GM23248 (cell line): ENCODE data around the gene PTPRD. TPM values are rescaled to one million over a fixed set of nuclear protein-coding genes. Genes with fewer than 3 reads are reported as not detected.

Source experiments
- DNase-seq: peaks from one replicate; pipeline ENCODE4 v3.0.0-alpha.2; 2015
- H2AFZ ChIP-seq: fragments of 200-600 bp; sonication (generic); 2 replicates; pipeline ENCODE4 v1.6.1; 2016; ENCODE audit warnings: antibody characterized with exemption
- H3F3A ChIP-seq: fragments of 200-600 bp; sonication (generic); 2 replicates; pipeline ENCODE4 v1.6.1; 2016; ENCODE audit warnings: mild to moderate bottlenecking, antibody characterized with exemption, mixed run types; ENCODE audit not compliant: insufficient read depth
- H3K27ac ChIP-seq: fragments of 200-600 bp; sonication (generic); 2 replicates; pipeline ENCODE4 v1.5.1; 2016; ENCODE audit warnings: mild to moderate bottlenecking
- H3K27me3 ChIP-seq: fragments of 200-600 bp; sonication (generic); replicated peaks from 2 replicates; pipeline ENCODE4 v1.6.1; 2016; ENCODE audit warnings: mild to moderate bottlenecking; ENCODE audit not compliant: insufficient read depth
- H3K36me3 ChIP-seq: fragments of 200-600 bp; sonication (generic); 2 replicates; pipeline ENCODE4 v1.6.1; 2016; ENCODE audit warnings: low read depth, mild to moderate bottlenecking
- H3K4me1 ChIP-seq: fragments of 200-600 bp; sonication (generic); 2 replicates; pipeline ENCODE4 v1.6.1; 2016; ENCODE audit warnings: mild to moderate bottlenecking; ENCODE audit not compliant: insufficient read depth
- H3K4me2 ChIP-seq: fragments of 200-600 bp; sonication (generic); one replicate; pipeline ENCODE4 v1.6.1; 2016; ENCODE audit warnings: mild to moderate bottlenecking; ENCODE audit not compliant: unreplicated experiment
- H3K4me3 ChIP-seq: fragments of 200-600 bp; sonication (generic); 2 replicates; pipeline ENCODE4 v1.5.1; 2016; ENCODE audit warnings: mild to moderate bottlenecking
- H3K79me2 ChIP-seq: fragments of 200-600 bp; sonication (generic); 2 replicates; pipeline ENCODE4 v1.6.1; 2016; ENCODE audit warnings: mild to moderate bottlenecking; ENCODE audit not compliant: insufficient read depth
- H3K9ac ChIP-seq: fragments of 200-600 bp; sonication (generic); 2 replicates; pipeline ENCODE4 v1.6.1; 2016; ENCODE audit warnings: mild to moderate bottlenecking
- H3K9me2 ChIP-seq: fragments of 200-600 bp; sonication (generic); 2 replicates; pipeline ENCODE4 v1.6.1; 2016; ENCODE audit warnings: mixed run types, mild to moderate bottlenecking, moderate library complexity; ENCODE audit not compliant: insufficient read depth
- H3K9me3 ChIP-seq: fragments of 200-600 bp; sonication (generic); one replicate; pipeline ENCODE4 v1.6.1; 2017; ENCODE audit warnings: low read depth
- H4K20me1 ChIP-seq: fragments of 200-600 bp; sonication (generic); 2 replicates; pipeline ENCODE4 v1.6.0; 2016; ENCODE audit not compliant: insufficient read depth
- EZH2 ChIP-seq: fragments of 200-600 bp; sonication (generic); IDR thresholded peaks from 2 replicates; pipeline ENCODE4 v1.6.1; 2018; ENCODE audit warnings: antibody characterized with exemption, mild to moderate bottlenecking; ENCODE audit not compliant: insufficient read depth, poor library complexity, severe bottlenecking
- EZH2phosphoT487 ChIP-seq: fragments of 200-600 bp; sonication (generic); IDR thresholded peaks from 2 replicates; pipeline ENCODE4 v1.6.1; 2018; ENCODE audit warnings: antibody characterized with exemption, moderate library complexity, mild to moderate bottlenecking, low read depth; ENCODE audit not compliant: insufficient read depth
- WGBS, 2 experiments: methylation state at CpG; one replicate each; pipeline ENCODE4 v1.1.6; 2015 to 2017; ENCODE audit warnings: low lambda C conversion rate in 2 of 2, low coverage in 1 of 2; ENCODE audit errors: missing lambda C conversion rate in 2 of 2; 5-methylcytosine and 5-hydroxymethylcytosine counted together
- in situ Hi-C: fragments of 300-500 bp; cut with MboI; formaldehyde crosslinking; loops from 2 replicates; pipeline ENCODE4 v1.15.0; 2020
- polyA plus RNA-seq: library from polyadenylated mRNA; unstranded; fragments of >200 nt; fragmentation: Nextera tagmentation; extraction: Ambion mirVana; gene quantifications from 2 replicates; pipeline ENCODE4 v1.2.1, GENCODE V29; 2016
- total RNA-seq: library from RNA; depleted of rRNA; stranded (reverse); fragments of >200 nt; shearing (Covaris generic); gene quantifications from 2 replicates; pipeline ENCODE4 v1.2.3, GENCODE V29; 2014

Gene PTPRD
- total and polyA plus RNA-seq, 2 experiments from 2014 or later = 0.05 TPM; not detected in 1

DNA sequence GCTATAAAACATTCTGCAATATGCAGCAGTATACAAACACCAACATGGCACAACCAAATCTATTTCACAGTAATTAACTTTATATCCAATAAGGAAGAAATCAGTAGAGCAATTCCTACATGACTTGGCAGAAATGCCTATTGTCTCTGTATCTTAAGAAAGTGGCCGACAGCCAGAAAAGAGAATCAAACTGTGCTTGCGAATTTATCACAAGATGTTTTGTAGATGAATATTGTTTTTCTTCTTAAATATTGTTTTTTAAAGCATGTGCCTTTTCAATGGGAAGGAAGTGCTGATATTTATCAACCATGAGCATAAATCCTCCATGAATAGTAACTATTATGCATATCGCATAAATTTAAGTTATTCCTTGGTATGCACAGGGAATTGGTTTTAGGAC, 2311.5 kb downstream of the PTPRD start:
- no peaks in the 10 kb centered on the region for H3K36me3 ChIP-seq
- in situ Hi-C loops = no loop called here
- H4K20me1 ChIP-seq = no peaks in the 10 kb centered on the region
- no peak overlapping the region for H3K4me3 ChIP-seq
- WGBS, 2 experiments = 55 to 61% methylated on average over 3 of the region's 3 CpGs
- no peak overlapping the region for H3K9ac ChIP-seq
- H3K79me2 ChIP-seq = no peaks in the 10 kb centered on the region
- no peak for DNase-seq
- no peaks in the 10 kb centered on the region for H3K9me3 ChIP-seq
- no peak overlapping the region for H3K27ac ChIP-seq
- H3K4me1 ChIP-seq = no peaks in the 10 kb centered on the region
- no peaks in the 10 kb centered on the region for H3K9me2 ChIP-seq
- no peak overlapping the region for H2AFZ ChIP-seq
- no peaks in the 10 kb centered on the region for H3K27me3 ChIP-seq
- no peaks in the 10 kb centered on the region for H3F3A ChIP-seq
- TF ChIP-seq EZH2 (no peak), EZH2phosphoT487 (no peak)
- H3K4me2 ChIP-seq = no peak overlapping the region

DNA sequence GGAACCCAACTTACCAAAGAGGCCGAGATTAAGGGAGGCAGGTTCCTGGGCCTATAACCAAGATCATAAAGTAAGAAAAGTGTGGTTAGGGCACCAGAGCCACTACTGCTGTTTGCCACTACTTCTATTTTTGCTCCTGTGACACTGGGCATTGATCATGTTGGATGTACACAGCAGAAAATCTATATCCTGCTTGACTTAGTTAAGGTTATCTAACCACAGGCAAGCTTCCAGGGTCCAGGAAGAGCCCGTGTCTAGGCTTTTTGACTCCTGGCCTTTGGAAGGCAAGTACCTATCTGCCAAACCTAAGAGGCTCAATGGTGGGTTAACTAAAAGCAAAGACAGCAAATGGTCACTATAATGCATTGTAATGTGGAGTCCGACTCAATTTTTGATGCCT, 2315.8 kb downstream of the PTPRD start:
- no peaks in the 10 kb centered on the region for H3F3A ChIP-seq
- no peak for DNase-seq
- H3K79me2 ChIP-seq = no peaks in the 10 kb centered on the region
- no peaks in the 10 kb centered on the region for H3K9me3 ChIP-seq
- TF ChIP-seq EZH2 (no peak), EZH2phosphoT487 (no peak)
- no peak overlapping the region for H3K4me3 ChIP-seq
- H3K27me3 ChIP-seq = no peaks in the 10 kb centered on the region
- no peaks in the 10 kb centered on the region for H3K4me1 ChIP-seq
- no peak overlapping the region for H3K4me2 ChIP-seq
- H3K9ac ChIP-seq = no peak overlapping the region
- H2AFZ ChIP-seq = no peak overlapping the region
- no peaks in the 10 kb centered on the region for H3K9me2 ChIP-seq
- H4K20me1 ChIP-seq = no peaks in the 10 kb centered on the region
- WGBS, 2 experiments = 15 to 25% methylated on average over 3 of the region's 3 CpGs
- in situ Hi-C loops = loop anchor here (25.0 kb wide), 1 partner anchor 90 kb away; no protein-coding TSS in a partner anchor
- H3K36me3 ChIP-seq = no peaks in the 10 kb centered on the region
- H3K27ac ChIP-seq = no peak overlapping the region

DNA sequence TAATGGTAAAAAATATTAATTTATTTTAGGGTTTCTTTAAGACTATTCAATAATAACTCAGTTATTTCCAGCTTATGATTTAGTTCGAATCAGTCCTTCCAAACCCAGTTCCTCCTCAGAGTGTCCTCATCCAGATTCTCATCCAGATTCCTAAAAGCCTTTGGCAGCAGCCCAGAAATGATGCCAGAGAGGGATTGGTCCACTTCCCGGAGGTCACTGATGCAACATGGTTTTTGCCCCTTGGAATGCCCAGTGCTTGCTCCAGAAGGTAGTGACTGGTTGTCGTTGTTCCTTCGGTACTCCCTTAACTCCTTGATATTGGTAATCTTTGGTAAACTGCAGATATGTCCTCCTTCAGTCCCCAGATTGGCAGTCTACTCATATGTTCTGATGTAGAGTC, 2320.1 kb downstream of the PTPRD start:
- no peaks in the 10 kb centered on the region for H3F3A ChIP-seq
- no peak for DNase-seq
- no peaks in the 10 kb centered on the region for H3K9me3 ChIP-seq
- H3K9me2 ChIP-seq = no peaks in the 10 kb centered on the region
- no peaks in the 10 kb centered on the region for H3K27me3 ChIP-seq
- H3K9ac ChIP-seq = no peak overlapping the region
- in situ Hi-C loops = loop anchor here (25.0 kb wide), 1 partner anchor 95 kb away; no protein-coding TSS in a partner anchor
- no peak overlapping the region for H2AFZ ChIP-seq
- H3K79me2 ChIP-seq = no peaks in the 10 kb centered on the region
- H3K27ac ChIP-seq = no peak overlapping the region
- H4K20me1 ChIP-seq = no peaks in the 10 kb centered on the region
- no peaks in the 10 kb centered on the region for H3K4me1 ChIP-seq
- H3K4me3 ChIP-seq = no peak overlapping the region
- H3K4me2 ChIP-seq = no peak overlapping the region
- TF ChIP-seq EZH2phosphoT487 = no peak
- no peak for TF ChIP-seq EZH2
- no peaks in the 10 kb centered on the region for H3K36me3 ChIP-seq
- 14 to 16% methylated on average over 4 of the region's 4 CpGs for WGBS, 2 experiments

- H3K9me3 ChIP-seq = no peaks in the 10 kb centered on the region
- no peak overlapping the region for H3K27ac ChIP-seq
- no peaks in the 10 kb centered on the region for H3K27me3 ChIP-seq
- H3K9ac ChIP-seq = no peak overlapping the region
- 11 to 13% methylated on average over 2 of the region's 2 CpGs for WGBS, 2 experiments
- H3K79me2 ChIP-seq = no peaks in the 10 kb centered on the region
- no peaks in the 10 kb centered on the region for H4K20me1 ChIP-seq
- H3K4me3 ChIP-seq = no peak overlapping the region
- no peaks in the 10 kb centered on the region for H3K4me1 ChIP-seq
- no peaks in the 10 kb centered on the region for H3F3A ChIP-seq
- TF ChIP-seq EZH2phosphoT487 = no peak
- TF ChIP-seq EZH2 = no peak
- H3K9me2 ChIP-seq = no peaks in the 10 kb centered on the region
- no peak overlapping the region for H2AFZ ChIP-seq
- no peaks in the 10 kb centered on the region for H3K36me3 ChIP-seq
- DNase-seq = no peak
- no peak overlapping the region for H3K4me2 ChIP-seq
- in situ Hi-C loops = loop anchor here (25.0 kb wide), 1 partner anchor 98 kb away; no protein-coding TSS in a partner anchor
These were observed 2323.1 kb downstream of the PTPRD start for GRCh38 chr9:8289681-8290080.

DNA sequence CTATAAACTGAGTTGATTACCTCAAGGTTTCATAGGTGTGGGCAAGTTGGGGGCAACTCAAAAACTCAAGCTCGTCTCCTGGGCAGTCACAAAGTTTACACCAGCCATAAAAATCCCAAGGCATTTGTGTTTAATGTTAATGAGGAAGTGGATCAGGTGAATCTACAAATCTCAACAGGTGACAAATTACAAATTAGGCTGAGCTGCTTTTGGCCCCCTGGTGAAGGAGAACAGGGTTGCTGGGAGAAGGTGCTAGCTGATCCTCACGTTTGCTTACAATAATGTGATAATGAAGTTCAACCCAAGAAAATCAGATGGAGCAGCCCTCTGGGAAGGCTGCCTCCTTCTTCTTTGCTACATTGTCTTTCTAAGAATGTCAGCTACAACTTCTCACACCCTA, 2324.8 kb downstream of the PTPRD start:
- H3K4me3 ChIP-seq = no peak overlapping the region
- H3K4me2 ChIP-seq = no peak overlapping the region
- WGBS, 2 experiments = 4 to 5% methylated on average over 2 of the region's 2 CpGs
- H3K4me1 ChIP-seq = no peaks in the 10 kb centered on the region
- H3F3A ChIP-seq = no peaks in the 10 kb centered on the region
- H4K20me1 ChIP-seq = no peaks in the 10 kb centered on the region
- H3K9me2 ChIP-seq = no peaks in the 10 kb centered on the region
- in situ Hi-C loops = loop anchor here (25.0 kb wide), 1 partner anchor 99 kb away; no protein-coding TSS in a partner anchor
- H3K9ac ChIP-seq = no peak overlapping the region
- TF ChIP-seq EZH2 (no peak), EZH2phosphoT487 (no peak)
- H3K27me3 ChIP-seq = no peaks in the 10 kb centered on the region
- no peaks in the 10 kb centered on the region for H3K79me2 ChIP-seq
- H3K27ac ChIP-seq = no peak overlapping the region
- H2AFZ ChIP-seq = no peak overlapping the region
- H3K9me3 ChIP-seq = no peaks in the 10 kb centered on the region
- H3K36me3 ChIP-seq = no peaks in the 10 kb centered on the region
- no peak for DNase-seq
